ENCODE measurements around the gene MLLT10. TPM values are rescaled to one million over a fixed set of nuclear protein-coding genes. Genes with fewer than 3 reads are reported as not detected.
A peak's percentile ranks its signal among the peaks of the same experiment; 100 is the strongest.

Gene MLLT10
- total RNA-seq, 1 experiment from 2014 or later, result 72.3 TPM

- Histone ChIP-seq H2BK5ac (ENCODE audit: insufficient read length, low read length) (no peak overlapping the region), H4K8ac (replicated peaks; ENCODE audit: insufficient read length, low read depth, low read length) (no peak overlapping the region), H3K4me1 (ENCODE audit: insufficient read depth, low read length) (peaks cover 2% of the 10 kb centered on the region; the same call in 1 of the 2 replicates), H2BK120ac (ENCODE audit: low read depth, low read length, poor library complexity, severe bottlenecking) (no peak overlapping the region), H3K4ac (ENCODE audit: low read depth, low read length) (no peak overlapping the region), H3K14ac (ENCODE audit: insufficient read depth, low read length) (no peak overlapping the region), H3K79me1 (ENCODE audit: insufficient read depth, low read depth, low read length, poor library complexity, severe bottlenecking) (peaks cover 3% of the 10 kb centered on the region), H3K23ac (ENCODE audit: insufficient read length, low read depth, low read length) (no peak overlapping the region), H2BK20ac (ENCODE audit: low read depth, low read length, poor library complexity, severe bottlenecking) (no peak overlapping the region), H3K27ac (ENCODE audit: insufficient read length, low read depth, low read length) (no peak overlapping the region), H3K79me2 (ENCODE audit: insufficient read depth, low read length) (no peaks in the 10 kb centered on the region; the same call in 1 of the 2 replicates), H2BK15ac (ENCODE audit: low read depth, low read length) (no peak overlapping the region), H3K4me2 (ENCODE audit: insufficient read depth, insufficient read length, low read length) (no peak overlapping the region), H3K56ac (ENCODE audit: insufficient read length, low read depth, low read length) (no peak overlapping the region), H2AFZ (ENCODE audit: low read length) (no peak overlapping the region), H3K18ac (ENCODE audit: insufficient read length, low read depth, low read length) (no peak overlapping the region), H2AK5ac (ENCODE audit: insufficient read length, low read length) (no peak overlapping the region), H4K20me1 (ENCODE audit: control insufficient read depth, insufficient read depth, insufficient read length) (no peaks in the 10 kb centered on the region), H3T11ph (ENCODE audit: low read length) (no peak overlapping the region), H4K5ac (ENCODE audit: insufficient read length, low read depth, low read length) (no peak overlapping the region), H3K27me3 (ENCODE audit: insufficient read depth, low read length) (no peaks in the 10 kb centered on the region), H3K23me2 (ENCODE audit: insufficient read length, low read depth, low read length, poor library complexity, severe bottlenecking) (no peaks in the 10 kb centered on the region), H3K9me3 (ENCODE audit: control insufficient read depth, low read depth, low read length) (no peaks in the 10 kb centered on the region), H3K9ac (ENCODE audit: extremely low read depth, insufficient read length, low read length) (no peak overlapping the region), H2BK12ac (ENCODE audit: insufficient read length, low read depth, low read length) (no peak overlapping the region), H4K91ac (ENCODE audit: insufficient read length, low read depth, low read length) (no peak overlapping the region)
- no peaks in the 10 kb centered on the region for H3K27me3 Mint-ChIP-seq (ENCODE audit: low read depth)
- H3K27ac Mint-ChIP-seq, result peak overlapping the region in 1 of 3 experiments; percentile 72; a peak in 2 of 7 replicates
- no peak for DNase-seq
- H3K9me3 Mint-ChIP-seq, result no peaks in the 10 kb centered on the region; a peak in 1 of 5 replicates
- peaks cover 14 to 29% of the 10 kb centered on the region in 2 experiments for H3K4me1 Mint-ChIP-seq
- H3K36me3 Mint-ChIP-seq (ENCODE audit: insufficient read depth in 1 of 3, low read depth in 3 of 3), result peaks cover 25 to 83% (median 71%) of the 10 kb centered on the region in 3 experiments
- WGBS (ENCODE audit: extremely low coverage, insufficient read length, low lambda C conversion rate), result no CpG with 5 or more reads among the region's 4 CpGs
- TF ChIP-seq CTCF (conservative IDR thresholded peaks at IDR 0.05), result no peak
- no peak overlapping the region for H3K4me3 Mint-ChIP-seq
Observed at GRCh38 chr10:21740989-21741388, 207.0 kb downstream of the MLLT10 start.
